GM12873 (cell line): ENCODE results near the gene ME3.
A peak's percentile ranks its signal among the peaks of the same experiment; 100 is the strongest.

Source experiments
- TF ChIP-seq, protein P1 (sequence below): IDR thresholded peaks from 2 replicates; pipeline ENCODE4 v1.5.1; 2012; ENCODE audit warnings: low read depth, mild to moderate bottlenecking, moderate library complexity, low read length, control low read depth; ENCODE audit not compliant: insufficient read depth; ENCODE audit errors: missing control alignments

ME3 gene

DNA sequence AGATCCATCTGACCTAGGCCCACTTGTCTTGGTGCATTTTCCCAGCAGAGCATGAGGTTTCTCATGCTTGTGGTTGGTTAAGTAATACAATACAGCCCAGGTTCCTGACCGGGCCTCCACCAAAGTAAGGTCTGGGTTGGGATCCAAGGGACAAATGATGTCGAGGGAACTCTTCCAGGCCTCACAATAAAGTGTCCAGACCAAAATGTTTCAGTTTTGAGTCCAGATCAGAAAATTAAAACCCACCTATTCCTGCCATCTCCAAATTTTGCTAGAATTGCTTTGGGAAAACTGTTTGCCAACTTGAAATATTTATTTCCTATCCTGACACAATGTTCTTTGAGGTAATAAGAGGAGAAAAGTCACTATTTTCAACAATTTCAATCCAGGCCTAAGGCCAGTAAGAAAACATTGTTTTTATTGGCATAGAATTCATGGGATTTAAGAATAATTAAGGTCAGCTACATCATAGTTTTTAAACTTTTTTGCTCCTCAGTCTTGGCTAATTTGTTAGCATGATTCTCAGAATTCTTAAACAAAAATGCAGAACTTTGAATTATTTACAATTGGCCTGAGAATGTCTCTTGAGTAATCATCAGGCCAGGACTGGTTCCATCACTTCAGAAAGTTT, 51.4 kb downstream of the ME3 start:
- TF ChIP-seq, protein P1, sequence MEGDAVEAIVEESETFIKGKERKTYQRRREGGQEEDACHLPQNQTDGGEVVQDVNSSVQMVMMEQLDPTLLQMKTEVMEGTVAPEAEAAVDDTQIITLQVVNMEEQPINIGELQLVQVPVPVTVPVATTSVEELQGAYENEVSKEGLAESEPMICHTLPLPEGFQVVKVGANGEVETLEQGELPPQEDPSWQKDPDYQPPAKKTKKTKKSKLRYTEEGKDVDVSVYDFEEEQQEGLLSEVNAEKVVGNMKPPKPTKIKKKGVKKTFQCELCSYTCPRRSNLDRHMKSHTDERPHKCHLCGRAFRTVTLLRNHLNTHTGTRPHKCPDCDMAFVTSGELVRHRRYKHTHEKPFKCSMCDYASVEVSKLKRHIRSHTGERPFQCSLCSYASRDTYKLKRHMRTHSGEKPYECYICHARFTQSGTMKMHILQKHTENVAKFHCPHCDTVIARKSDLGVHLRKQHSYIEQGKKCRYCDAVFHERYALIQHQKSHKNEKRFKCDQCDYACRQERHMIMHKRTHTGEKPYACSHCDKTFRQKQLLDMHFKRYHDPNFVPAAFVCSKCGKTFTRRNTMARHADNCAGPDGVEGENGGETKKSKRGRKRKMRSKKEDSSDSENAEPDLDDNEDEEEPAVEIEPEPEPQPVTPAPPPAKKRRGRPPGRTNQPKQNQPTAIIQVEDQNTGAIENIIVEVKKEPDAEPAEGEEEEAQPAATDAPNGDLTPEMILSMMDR = no peak

DNA sequence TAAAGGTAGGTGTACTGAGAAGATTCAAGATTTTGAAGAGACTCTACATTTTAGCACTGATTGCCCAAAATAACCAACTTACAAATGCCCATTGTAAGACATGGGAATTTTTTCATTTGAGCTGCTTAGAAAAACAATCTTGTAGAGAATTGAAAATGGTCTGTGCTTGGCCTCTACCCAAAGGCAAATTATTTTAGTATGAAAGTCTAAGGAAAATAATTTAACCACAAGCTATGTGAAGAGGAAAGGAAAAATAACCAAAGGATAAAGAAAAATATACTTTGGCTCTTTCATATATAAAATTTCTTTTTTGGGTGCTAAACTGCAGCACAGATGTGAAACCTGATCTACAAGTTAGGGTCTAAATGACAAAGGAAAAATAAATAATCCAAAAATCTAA, 54.9 kb downstream of the ME3 start:
- TF ChIP-seq, protein P1 = no peak

DNA sequence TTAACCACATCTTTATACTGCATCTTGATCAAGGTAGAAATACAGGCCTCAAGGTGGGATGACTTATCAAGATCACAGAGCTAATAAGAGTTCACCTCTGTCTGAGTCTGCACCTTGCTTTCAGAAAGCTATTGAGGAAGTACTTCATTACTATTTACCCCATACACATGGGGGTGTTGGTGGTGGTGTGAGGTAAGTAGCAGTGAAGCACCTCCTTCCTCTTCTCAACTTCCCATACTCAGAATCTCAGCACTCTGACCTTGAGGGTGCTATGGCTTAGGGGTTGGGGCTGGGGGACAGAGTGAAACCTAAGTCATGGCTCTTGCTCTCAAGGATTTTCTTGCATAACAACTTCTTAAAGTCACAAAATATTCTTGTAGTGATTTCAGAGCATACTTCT, 56.9 kb downstream of the ME3 start:
- TF ChIP-seq, protein P1 = no peak

DNA sequence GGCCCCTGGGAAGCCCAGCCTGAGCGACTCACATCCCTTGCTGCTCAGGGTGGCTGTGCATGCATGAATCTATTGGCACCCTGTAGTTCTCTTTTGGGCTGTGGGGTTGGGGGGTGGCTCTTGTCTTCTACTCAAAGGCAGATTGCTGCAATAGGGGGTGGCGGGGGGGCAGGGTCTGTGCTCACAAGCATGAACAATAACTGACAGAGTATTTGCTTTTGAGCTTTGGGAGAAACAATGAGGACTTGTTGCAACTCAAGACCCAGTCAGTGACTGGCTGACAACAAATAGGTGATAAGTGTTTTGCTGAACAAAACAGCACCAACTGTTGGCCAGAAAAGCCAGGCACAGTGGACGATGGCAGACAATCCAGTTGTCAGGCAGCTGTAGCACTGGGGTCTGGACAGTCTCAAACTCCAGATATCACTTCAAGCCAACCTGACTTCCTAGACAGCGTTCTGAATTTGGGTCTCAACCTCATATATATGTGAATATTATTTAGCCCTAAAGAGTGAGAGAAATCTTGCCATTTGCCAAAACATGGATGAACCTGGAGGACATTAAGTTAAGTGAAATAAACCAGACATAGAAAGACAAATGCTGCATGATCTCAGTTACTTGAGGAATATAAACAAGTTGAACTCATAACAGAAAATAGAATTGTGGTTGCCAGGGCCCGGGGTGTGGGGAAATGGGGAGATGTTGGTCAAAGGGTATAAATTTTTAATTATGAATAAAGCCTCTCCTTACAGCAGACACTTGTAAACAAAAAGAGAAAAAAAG, 61.7 kb downstream of the ME3 start:
- TF ChIP-seq, protein P1 = no peak

DNA sequence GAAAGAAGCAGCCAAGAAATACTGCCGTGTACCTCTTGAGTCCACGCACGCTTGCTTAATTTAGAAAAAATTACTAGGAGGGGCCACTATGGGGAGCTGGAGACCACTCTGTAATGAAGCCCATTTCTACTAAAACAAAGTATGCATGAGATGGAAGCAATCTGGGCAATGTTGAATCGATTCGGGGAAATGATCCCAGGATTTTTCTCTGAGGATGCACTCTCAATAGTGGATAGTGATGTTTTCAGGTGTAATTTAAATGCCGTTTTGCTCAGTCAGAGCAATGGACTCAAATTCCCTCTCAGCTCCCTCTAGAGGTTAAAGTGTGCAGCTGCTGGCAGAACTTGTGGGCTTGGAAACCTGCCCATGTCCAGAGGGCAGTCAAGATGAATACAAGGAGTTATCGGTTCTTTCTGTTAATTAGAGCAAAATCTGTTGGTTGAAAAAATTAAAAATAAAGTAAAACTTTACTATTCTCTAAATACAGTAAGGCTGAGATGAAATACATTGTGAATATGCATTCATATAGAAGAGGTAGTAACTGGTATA, 64.1 kb downstream of the ME3 start:
- TF ChIP-seq, protein P1 = peak; percentile 88

DNA sequence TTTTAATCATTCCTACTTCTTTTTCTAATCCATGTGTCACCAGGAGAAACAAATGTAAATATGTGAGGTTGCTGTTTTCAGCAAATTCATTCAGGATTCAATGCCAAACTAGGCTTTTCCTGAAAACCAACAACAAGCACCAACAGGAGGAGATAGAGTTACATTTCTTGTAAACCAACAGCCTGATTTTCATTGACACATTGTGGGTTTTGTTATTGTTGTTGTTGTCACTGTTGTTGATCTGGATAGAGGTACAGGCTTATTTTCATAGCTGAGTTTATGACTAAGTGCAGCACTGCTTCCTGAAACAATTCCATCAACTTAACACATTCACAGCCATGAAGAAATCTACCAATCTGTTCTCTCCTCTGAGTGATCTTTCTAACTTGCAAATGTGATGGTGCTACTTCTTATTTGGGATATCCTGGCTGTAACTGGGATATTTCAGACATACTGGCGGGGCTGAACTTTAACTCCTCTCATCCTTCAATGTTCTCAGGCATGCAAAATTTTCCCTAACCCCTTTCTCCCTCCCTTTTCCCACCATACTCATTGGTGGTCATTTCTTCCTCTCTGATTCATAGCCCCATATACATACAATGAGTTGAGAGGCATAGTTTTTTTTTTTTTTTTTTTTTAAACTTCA, 65.5 kb downstream of the ME3 start:
- TF ChIP-seq, protein P1 = no peak

DNA sequence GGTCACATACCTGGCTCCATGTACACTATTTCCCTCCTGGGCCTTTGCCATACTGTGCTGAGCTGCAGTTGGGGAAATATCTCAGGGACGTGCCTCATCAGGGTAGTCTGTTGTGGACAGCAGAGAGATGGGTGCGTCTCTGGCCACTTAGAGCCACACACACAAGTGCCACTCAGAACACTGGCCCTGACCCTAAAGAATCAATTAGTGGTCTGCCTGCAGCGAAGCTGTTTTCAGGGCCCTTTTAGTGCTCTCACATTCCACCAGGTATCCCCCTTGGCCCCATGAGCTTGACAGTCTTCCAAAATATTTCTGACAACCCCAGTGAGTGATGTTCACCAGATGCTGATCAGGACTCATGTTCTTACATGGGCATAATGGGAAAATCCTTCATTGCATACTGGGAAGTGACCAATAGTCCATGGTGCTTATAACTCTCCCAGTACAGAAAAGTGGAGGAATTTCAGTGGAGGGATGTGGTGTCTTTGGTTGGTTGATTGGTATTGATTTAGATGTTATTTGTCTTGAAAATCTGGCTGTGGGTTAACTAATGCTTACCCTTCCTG, 66.1 kb downstream of the ME3 start:
- TF ChIP-seq, protein P1 = no peak
